GM12891 (cell line): ENCODE data around the gene RSPH9.

Experiments used
- DNase-seq: peaks from one replicate; pipeline ENCODE4 v3.0.0; 2011; ENCODE audit warnings: low spot score; ENCODE audit not compliant: insufficient read length
- FAIRE-seq: peaks from 2 replicates; lab custom pipeline; 2011; peaks lifted over from hg19 to GRCh38; lab: Jason Lieb, UNC
- PAX5 ChIP-seq: IDR thresholded peaks from 2 replicates; pipeline ENCODE4 v1.6.1; 2011; ENCODE audit warnings: low read length, moderate library complexity, mild to moderate bottlenecking; ENCODE audit not compliant: insufficient read depth, severe bottlenecking
- POLR2A ChIP-seq: IDR thresholded peaks from 2 replicates; pipeline ENCODE4 v1.6.1; 2011; ENCODE audit warnings: low read depth, low read length, control low read depth
- POLR2AphosphoS5 ChIP-seq: IDR thresholded peaks from 2 replicates; pipeline ENCODE4 v1.6.1; 2011; ENCODE audit warnings: low read depth, low read length, control low read depth
- POU2F2 ChIP-seq: IDR thresholded peaks from 2 replicates; pipeline ENCODE4 v1.6.1; 2011; ENCODE audit warnings: low read depth, mild to moderate bottlenecking, control low read depth, low read length, moderate library complexity
- SPI1 ChIP-seq: IDR thresholded peaks from 2 replicates; pipeline ENCODE4 v1.6.1; 2011; ENCODE audit warnings: low read depth, low read length, control low read depth
- TAF1 ChIP-seq: IDR thresholded peaks from 2 replicates; pipeline ENCODE4 v1.6.1; 2011; ENCODE audit warnings: low read depth, low read length, control low read depth

RSPH9 gene

DNA sequence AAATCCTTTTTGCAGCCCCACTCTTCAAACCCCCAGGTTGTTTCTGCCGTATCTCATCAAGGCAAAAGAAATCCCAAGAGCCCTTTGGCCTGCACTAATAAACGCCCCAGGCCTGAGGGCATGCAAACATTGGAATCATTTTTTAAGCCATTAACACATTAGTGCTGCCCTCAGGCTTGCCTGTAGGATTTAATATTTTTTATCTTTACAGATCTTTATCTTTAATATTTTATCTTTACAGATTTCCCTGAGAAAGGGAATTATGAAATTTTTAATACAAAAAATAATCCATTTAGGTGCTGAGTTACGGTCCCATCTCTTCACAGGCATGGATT is 30.5 kb upstream of the RSPH9 start:
- no peak for DNase-seq
- TF ChIP-seq TAF1 (no peak), POU2F2 (no peak), PAX5 (no peak), SPI1 (no peak), POLR2A (no peak)
- FAIRE-seq = no peak

- TF ChIP-seq POLR2AphosphoS5 (0 out of 2 replicates have a peak, but pooled peaks have one; percentile 1), POU2F2 (no peak)
- DNase-seq (no peak), FAIRE-seq (no peak)
Observed at GRCh38 chr6:43616725-43617472, 27.9 kb upstream of the RSPH9 start.

- FAIRE-seq (no peak), DNase-seq (no peak)
- no peak for TF ChIP-seq TAF1
- no peak for TF ChIP-seq POU2F2
- no peak for TF ChIP-seq POLR2A
- TF ChIP-seq SPI1 = no peak
- no peak; the same call in 1 of the 2 replicates for TF ChIP-seq POLR2AphosphoS5
- TF ChIP-seq PAX5 = no peak
Observed at GRCh38 chr6:43621078-43621835, 23.6 kb upstream of the RSPH9 start.

- DNase-seq = no peak
- TF ChIP-seq TAF1 (no peak), POLR2AphosphoS5 (no peak; the same call in 1 of the 2 replicates), POU2F2 (no peak), POLR2A (no peak), SPI1 (no peak), PAX5 (no peak)
- no peak for FAIRE-seq
Observed at GRCh38 chr6:43621836-43622180, 23.0 kb upstream of the RSPH9 start.

GRCh38 chr6:43622541-43622940 is 22.3 kb upstream of the RSPH9 start:
- DNase-seq (no peak), FAIRE-seq (no peak)
- no peak for TF ChIP-seq POU2F2
- TF ChIP-seq TAF1 = no peak
- no peak for TF ChIP-seq PAX5
- no peak for TF ChIP-seq SPI1
- no peak for TF ChIP-seq POLR2A
- no peak for TF ChIP-seq POLR2AphosphoS5

DNA sequence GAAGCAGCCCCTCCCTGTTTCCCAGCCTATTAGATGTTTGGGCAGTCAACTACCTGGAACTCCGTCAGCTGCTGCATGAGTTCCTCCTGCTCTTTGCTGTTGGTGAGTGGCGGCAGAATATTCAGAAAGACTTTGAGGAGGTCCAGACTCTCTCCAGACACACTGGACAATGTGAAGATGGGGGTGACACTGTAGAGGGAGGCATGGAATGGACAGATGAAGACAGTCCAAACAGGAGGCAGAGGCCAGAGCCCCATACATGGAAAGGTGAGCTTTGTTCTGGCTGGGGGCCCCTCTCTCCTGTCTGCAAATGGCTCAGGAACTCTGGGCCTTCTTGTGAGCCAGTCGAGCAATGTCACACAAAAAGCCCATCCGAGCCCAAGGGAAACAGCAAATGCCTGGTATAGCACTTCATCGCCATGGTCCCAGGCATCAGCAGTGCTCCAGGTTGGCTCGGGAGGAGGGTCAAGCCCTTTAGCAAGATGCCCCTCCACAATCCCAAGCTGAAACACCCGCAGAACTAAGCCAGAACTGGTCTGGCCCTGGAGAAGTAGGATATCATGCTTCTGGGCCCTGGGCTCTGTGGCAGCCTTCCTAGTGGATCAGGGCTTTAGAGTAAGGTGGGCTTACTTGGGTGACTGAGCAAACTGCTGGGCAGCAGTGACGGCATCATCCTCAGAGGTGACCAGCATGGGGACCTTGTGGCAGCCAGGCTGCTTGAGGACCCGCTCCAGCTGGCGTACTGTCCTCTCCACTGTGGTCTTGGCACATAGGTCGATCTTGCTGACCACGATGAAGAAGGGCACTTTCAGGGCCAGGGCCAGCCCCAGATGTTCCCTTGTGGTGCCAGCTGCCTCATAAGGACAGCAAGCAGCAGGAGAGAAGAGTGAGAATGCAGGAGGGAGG is 20.7 kb upstream of the RSPH9 start:
- FAIRE-seq (no peak), DNase-seq (no peak)
- no peak for TF ChIP-seq PAX5
- no peak for TF ChIP-seq POLR2A
- no peak for TF ChIP-seq POLR2AphosphoS5
- no peak for TF ChIP-seq SPI1
- no peak for TF ChIP-seq TAF1
- no peak for TF ChIP-seq POU2F2

- TF ChIP-seq PAX5 (no peak), TAF1 (no peak), POLR2AphosphoS5 (no peak; the same call in 1 of the 2 replicates), POLR2A (no peak), POU2F2 (no peak), SPI1 (no peak)
- FAIRE-seq (no peak), DNase-seq (no peak)
Observed at GRCh38 chr6:43624786-43625288, 20.0 kb upstream of the RSPH9 start.

GRCh38 chr6:43625393-43625992 is 19.3 kb upstream of the RSPH9 start:
- DNase-seq (no peak), FAIRE-seq (no peak)
- TF ChIP-seq SPI1 = no peak
- no peak for TF ChIP-seq PAX5
